GM18861 (cell line): ENCODE results near the gene MRPL46.
"Not testable (repeated sequence)": the region's sequence is repeated elsewhere in the genome, so short reads cannot be mapped to it uniquely, and the experiment has no call there.

ENCODE experiments used
- ATAC-seq: cut with Tn5 transposase; IDR thresholded peaks from one replicate; pipeline ENCODE4 v1.9.1; 2021; ENCODE audit not compliant: unreplicated experiment

Gene MRPL46

DNA sequence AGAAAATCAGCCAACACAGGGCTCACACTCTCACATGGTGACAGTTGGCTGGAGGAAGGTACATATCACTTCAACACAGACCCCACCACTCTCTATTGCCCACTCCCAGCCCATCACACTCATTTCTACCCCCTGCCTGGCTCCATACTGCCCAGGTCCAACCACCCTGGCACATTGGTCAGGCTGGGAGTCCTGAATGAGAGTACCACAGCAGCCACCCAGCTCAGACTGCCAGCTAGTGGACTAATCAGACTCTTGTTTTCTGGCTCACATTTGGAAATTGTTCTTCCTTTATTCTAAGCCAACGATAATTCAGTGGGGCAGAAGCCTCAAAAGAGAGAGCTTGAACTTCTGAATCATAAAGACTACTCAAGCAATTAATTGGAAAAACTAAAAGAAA is 20.0 kb downstream of the MRPL46 start:
- no peak for ATAC-seq

DNA sequence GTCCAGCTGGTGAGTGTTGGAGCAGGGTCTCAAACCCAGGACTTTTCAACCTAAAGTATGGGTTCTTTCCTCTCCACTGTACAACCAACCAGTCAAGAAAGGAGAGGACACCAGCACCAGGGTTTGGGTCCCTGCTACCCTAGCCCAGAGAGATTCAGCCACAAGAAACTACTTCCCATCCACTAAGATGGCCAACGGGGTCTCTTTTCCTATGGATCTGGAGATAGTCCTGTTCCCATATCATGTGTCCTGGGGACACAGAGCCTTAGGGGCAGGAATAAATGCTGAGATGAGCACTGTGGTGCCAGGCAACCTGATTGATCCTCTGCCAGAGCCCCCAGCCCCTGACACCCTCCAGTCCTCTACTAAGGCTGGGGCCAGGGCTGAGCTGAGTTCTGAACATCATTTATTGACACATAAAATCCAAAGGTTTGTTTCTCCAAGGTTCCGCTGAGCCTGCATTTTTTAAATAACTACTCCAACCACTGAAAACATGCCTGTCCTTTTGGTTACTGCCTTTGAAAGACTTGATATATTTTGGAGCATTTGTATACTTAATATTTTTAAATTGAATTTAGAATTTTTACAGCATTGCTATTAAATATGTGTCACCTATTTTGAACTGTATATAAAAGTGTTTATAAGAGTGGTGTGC is 26.0 kb downstream of the MRPL46 start:
- no peak for ATAC-seq

DNA sequence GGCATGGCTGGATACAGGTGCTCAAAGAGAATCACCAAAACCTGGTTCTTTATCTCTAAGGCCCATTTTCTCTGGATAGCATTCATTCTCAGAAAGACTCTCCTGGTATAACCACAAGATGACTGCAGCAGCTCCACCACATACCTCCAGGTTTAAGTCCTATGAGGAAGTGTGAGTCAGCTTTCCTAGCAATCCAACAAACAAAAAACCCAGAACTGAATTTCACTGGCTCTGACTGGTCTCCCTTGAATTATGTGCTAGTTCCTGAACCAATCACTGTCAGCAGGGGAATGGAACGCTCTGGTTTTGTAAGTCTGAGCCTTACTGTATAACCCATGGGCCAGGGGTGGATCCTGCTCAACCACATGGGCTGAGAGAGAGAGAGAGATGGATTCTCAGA is 27.2 kb downstream of the MRPL46 start:
- ATAC-seq: no peak

DNA sequence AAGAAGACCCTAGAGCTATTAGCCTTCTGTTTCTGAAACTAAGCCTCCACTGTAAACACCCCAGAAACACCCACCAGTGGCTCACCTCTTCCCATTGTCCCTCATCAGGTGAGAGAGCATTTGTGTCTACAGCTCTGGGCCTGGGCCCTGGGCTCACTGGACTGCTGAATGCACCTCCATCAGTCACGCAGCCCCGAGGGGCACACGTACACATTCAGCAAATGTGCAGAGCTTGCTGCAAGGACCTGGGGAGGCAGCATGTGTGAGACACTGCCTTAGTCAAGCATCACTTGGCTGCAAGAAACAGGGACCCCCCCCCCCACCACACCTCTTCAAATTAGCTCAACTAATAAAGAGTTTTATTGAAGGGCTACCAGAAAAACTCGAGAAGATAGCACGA is 29.0 kb downstream of the MRPL46 start:
- no peak for ATAC-seq

DNA sequence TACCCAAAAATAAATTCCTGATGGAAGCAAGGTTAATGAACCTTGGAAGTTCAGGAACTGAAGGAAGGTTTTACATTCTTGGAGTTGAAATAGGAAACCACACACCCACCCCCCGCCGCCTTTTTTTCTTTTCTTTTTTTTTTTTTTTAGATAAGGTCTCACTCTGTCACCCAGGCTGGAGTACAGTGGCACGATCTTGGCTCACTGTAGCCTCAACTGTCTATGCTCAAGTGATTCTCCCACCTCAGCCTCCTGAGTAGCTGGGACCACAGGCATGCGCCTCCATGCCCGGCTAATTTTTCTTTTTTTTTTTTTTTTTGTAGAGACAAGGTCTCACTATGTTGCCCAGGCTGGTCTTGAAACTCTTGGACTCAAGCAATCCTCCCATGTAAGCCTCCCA is 33.1 kb downstream of the MRPL46 start:
- not testable (repeated sequence) for ATAC-seq

DNA sequence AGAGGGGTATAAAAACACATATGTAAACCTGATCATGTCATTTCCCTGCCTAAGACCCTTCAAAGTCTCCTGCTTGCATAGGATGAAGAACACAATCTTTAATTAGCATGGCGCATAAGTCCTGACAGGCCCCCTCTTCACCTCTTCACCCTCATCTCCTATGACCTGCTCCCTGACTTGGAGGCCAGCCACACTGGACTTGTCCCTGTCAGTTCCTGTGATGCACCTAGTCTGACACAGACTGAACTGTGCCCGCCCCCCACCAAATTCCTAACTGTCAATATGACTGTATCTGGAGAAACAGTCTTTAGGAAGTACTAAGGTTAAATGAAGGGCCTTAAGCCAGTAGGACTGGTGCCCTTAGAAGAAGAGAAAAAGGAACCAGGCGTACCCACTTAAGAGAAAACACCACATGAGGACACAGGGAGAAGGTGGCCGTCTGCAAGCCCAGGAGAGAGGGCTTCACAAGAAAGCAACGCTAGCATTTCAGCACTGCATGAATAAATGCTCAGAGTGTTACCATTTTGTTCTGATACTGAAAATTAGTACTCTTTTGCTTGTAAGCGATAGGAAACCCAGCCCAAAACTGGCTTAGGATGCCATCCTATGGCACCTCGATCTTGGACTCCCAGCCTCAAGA is 34.0 kb downstream of the MRPL46 start:
- ATAC-seq: no peak

DNA sequence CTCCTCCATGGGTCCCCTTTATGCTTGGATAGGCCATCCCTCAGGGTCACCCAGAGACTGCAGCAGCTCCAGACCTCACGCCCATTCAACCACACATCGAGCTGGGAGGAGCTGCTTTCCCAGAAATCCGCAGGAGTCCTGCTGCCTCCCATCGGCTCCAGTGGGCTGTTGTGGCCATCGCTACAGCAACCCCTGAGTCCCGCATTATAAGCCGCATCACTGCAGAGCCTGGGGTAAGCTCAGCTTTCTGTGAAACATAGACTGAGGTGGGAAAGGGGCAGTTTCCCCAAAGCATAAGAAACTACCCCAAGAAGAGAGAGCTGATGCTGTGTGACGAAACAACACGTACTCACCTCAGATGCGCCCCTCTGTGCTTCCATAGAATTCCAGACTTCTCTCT is 35.7 kb downstream of the MRPL46 start:
- ATAC-seq: no peak

DNA sequence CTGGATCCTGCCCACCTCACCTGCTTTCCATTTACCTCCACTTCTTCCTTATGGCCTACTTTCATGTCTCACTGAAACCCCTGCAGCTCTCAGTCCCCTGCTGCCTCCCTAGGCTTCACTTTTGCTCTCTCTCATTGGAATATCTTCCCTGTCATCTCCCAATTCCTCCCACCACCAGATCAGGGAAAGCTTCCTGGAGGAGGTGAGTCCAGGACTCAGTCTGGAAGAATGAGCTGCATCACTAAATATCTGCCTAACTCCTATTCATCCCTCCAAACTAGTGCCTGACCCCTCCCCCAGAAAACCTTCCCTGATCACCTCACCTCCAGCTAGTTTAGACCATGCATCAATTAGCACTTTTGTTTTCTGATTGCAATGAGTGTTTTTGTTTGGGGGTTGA is 37.1 kb downstream of the MRPL46 start:
- ATAC-seq: no peak

DNA sequence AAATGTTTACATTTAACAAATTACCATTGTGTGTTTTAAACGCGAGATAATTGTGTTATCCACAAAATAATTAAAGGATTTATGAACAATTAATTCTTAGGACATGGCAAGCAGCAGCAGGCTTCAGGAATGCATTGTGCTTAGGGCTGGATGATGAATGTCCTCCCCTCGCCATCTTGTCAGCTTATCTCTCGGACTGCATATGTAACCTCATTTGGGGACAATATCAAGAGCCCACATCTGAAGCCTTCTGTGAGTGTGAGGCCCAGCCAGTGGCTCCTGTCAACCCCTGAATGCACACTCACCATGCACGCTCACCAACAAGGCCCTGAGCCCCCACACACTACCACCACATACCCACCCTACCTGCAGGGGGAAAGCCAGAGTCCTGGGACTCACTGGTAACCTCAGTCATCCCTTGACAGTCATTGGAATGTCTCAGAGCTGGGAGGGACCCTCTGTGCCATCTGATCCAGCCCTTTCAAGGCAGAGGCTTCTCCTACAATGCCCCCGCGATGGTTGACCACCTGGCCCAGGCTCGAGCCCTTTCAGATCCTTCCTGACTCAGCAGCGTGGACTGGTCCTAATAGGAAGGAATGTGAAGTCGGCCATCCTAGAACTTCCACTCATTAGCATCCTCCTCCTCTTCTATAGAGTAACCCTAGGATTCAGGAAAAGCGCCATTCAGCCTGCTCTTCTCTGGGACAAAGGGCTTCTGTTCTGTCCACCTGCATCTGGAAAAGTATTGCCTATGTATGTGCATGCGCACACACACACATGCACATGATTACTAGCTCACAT is 38.2 kb downstream of the MRPL46 start:
- ATAC-seq: no peak

DNA sequence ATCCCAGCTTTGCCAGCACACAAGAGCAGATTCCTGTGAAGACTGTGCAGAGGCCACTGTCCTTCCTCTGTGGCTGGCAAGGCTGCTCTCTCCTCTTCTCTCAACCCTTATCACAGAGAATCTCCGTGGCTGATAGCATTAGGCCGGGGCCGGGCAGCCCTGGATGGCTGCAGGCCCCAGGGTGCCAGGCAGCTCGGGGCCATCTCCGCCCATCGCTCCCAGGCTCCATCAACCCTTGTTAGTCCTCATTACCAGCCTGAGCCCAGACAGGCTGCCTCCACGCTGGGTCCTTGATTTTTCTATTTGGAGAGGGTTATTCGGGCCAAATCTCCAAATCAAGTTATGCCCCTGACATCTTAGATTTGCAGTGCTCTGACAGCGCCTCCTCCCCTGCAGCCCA is 39.1 kb downstream of the MRPL46 start:
- no peak for ATAC-seq

DNA sequence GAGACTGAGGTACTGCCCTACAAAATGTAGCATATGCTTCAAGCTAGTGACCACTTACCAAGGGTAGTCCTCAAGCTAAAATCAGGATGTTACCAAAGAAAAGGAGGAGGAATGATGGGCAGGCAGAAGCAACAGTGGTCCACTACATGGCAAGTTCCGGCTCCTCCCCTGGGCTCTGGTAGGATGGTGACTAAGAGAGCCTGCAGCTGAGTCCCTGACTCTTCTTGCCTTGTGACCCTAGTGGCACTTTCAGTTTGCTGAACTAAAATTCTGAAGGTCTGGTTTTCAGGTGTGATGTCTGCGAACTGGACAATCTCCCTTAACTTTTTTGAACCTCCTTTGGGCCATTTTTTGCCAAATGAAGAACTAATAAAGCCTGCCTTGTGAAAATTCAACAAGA is 40.9 kb downstream of the MRPL46 start:
- ATAC-seq: no peak

DNA sequence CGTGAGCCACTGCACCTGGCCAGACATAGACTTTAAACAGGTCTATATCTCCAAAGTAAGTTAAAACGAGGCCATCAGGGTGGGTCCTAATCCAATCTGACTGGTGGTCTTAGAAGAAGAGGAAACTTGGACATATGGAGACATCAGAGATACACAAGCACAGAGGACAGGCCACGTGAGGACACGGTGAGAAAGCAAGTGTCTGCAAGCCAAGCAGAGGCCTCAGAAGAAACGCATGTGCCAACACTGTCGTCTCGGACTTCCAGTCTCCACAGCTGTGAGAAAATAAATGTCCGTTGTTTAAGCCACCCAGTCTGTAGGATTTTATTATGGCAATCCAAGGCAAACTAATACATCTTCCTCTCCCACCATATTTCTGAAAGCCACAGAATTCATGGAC is 43.9 kb downstream of the MRPL46 start:
- no peak for ATAC-seq

DNA sequence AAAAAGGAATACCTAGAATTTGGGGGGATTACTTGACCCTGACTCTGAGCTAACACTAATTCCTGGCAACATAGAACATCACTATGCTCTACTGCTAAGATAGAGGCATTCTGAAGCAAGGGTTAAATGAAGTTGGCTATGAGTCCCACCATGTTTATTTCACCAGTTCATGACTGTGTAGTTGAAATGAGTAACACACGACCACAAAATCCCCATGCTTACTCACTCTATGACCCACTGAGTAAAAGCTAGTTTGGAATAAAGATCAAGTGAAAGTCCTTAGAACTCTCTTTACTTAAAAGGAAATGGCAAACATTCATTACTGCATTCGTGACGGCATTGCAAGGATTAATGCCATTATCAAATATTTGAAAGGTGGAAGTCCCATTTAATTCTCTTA is 47.4 kb downstream of the MRPL46 start:
- no peak for ATAC-seq
